ENCODE data around the gene BTD.

The BTD gene

GRCh38 chr3:15679306-15679705 is 77.8 kb downstream of the BTD start:
- H2BK15ac ChIP-seq (ENCODE audit: low read length): no peak overlapping the region
- H2BK12ac ChIP-seq (ENCODE audit: low read length): no peak overlapping the region
- H3K9me3 ChIP-seq (replicated peaks in 1 of 2; ENCODE audit: control insufficient read depth in 2 of 2, insufficient read depth in 1 of 2, low read depth in 1 of 2, low read length in 2 of 2): no peaks in the 10 kb centered on the region
- no peak overlapping the region for H3K4me3 ChIP-seq (ENCODE audit: low read length in 2 of 2)
- no peak overlapping the region for H4K8ac ChIP-seq (ENCODE audit: low read depth, low read length)
- no peaks in the 10 kb centered on the region for H3K79me1 ChIP-seq (ENCODE audit: low read depth, low read length)
- H2AK5ac ChIP-seq (ENCODE audit: low read depth, low read length): no peak overlapping the region
- H3K27ac ChIP-seq (replicated peaks; ENCODE audit: low read length): no peak overlapping the region
- no peak overlapping the region for H3K4ac ChIP-seq (ENCODE audit: low read length)
- WGBS, 2 donors (ENCODE audit: extremely low coverage in 2 of 2, insufficient read length in 2 of 2, insufficient replicate concordance in 1 of 2): no CpG with 5 or more reads among the region's 5 CpGs
- H4K91ac ChIP-seq (ENCODE audit: low read depth, low read length, poor library complexity): no peak overlapping the region
- H3K4me2 ChIP-seq (ENCODE audit: insufficient read depth, low read length, poor library complexity, severe bottlenecking): no peak overlapping the region
- no peak overlapping the region for H3K23ac ChIP-seq (ENCODE audit: low read depth, low read length, poor library complexity)
- no peak overlapping the region for H2AFZ ChIP-seq (ENCODE audit: low read length)
- H3K27me3 ChIP-seq (ENCODE audit: control insufficient read depth in 3 of 3, insufficient read depth in 3 of 3, low read depth in 1 of 3, low read length in 3 of 3): no peaks in the 10 kb centered on the region
- H2BK120ac ChIP-seq (ENCODE audit: low read depth, low read length): no peak overlapping the region
- H3K36me3 ChIP-seq (replicated peaks in 1 of 2; ENCODE audit: control insufficient read depth in 2 of 2, insufficient read depth in 2 of 2, low read length in 2 of 2): peaks cover 9 to 85% of the 10 kb centered on the region in 2 donors
- H2BK5ac ChIP-seq (ENCODE audit: low read length): no peak overlapping the region
- H3K4me1 ChIP-seq (ENCODE audit: control insufficient read depth in 2 of 2, insufficient read depth in 1 of 2, low read depth in 1 of 2, low read length in 2 of 2): no peaks in the 10 kb centered on the region
- H3K18ac ChIP-seq (ENCODE audit: low read length): no peak overlapping the region
- no peak for DNase-seq (ENCODE audit: low spot score)
- H3K9ac ChIP-seq (ENCODE audit: low read depth, low read length, poor library complexity): no peak overlapping the region
- H3K14ac ChIP-seq (ENCODE audit: low read length): no peak overlapping the region

GRCh38 chr3:15681668-15682067 is 80.1 kb downstream of the BTD start:
- H3K9ac ChIP-seq (ENCODE audit: low read depth, low read length, poor library complexity): no peak overlapping the region
- H3K4ac ChIP-seq (ENCODE audit: low read length): no peak overlapping the region
- H2BK5ac ChIP-seq (ENCODE audit: low read length): no peak overlapping the region
- no peaks in the 10 kb centered on the region for H3K4me1 ChIP-seq (ENCODE audit: control insufficient read depth in 2 of 2, insufficient read depth in 1 of 2, low read depth in 1 of 2, low read length in 2 of 2)
- no peak overlapping the region for H2BK120ac ChIP-seq (ENCODE audit: low read depth, low read length)
- no peak overlapping the region for H3K14ac ChIP-seq (ENCODE audit: low read length)
- H3K18ac ChIP-seq (ENCODE audit: low read length): no peak overlapping the region
- no CpG with 5 or more reads among the region's 2 CpGs for WGBS, 2 donors (ENCODE audit: extremely low coverage in 2 of 2, insufficient read length in 2 of 2, insufficient replicate concordance in 1 of 2)
- H3K4me3 ChIP-seq (ENCODE audit: low read length in 2 of 2): no peak overlapping the region
- no peak for DNase-seq (ENCODE audit: low spot score)
- no peaks in the 10 kb centered on the region for H3K9me3 ChIP-seq (replicated peaks in 1 of 2; ENCODE audit: control insufficient read depth in 2 of 2, insufficient read depth in 1 of 2, low read depth in 1 of 2, low read length in 2 of 2)
- no peaks in the 10 kb centered on the region for H3K27me3 ChIP-seq (ENCODE audit: control insufficient read depth in 3 of 3, insufficient read depth in 3 of 3, low read depth in 1 of 3, low read length in 3 of 3)
- peaks cover 10 to 86% of the 10 kb centered on the region in 2 donors for H3K36me3 ChIP-seq (replicated peaks in 1 of 2; ENCODE audit: control insufficient read depth in 2 of 2, insufficient read depth in 2 of 2, low read length in 2 of 2)
- no peak overlapping the region for H2AFZ ChIP-seq (ENCODE audit: low read length)
- no peak overlapping the region for H3K27ac ChIP-seq (replicated peaks; ENCODE audit: low read length)
- no peak overlapping the region for H4K8ac ChIP-seq (ENCODE audit: low read depth, low read length)
- no peak overlapping the region for H2BK12ac ChIP-seq (ENCODE audit: low read length)
- no peak overlapping the region for H3K23ac ChIP-seq (ENCODE audit: low read depth, low read length, poor library complexity)
- H3K4me2 ChIP-seq (ENCODE audit: insufficient read depth, low read length, poor library complexity, severe bottlenecking): no peak overlapping the region
- no peak overlapping the region for H2AK5ac ChIP-seq (ENCODE audit: low read depth, low read length)
- H2BK15ac ChIP-seq (ENCODE audit: low read length): no peak overlapping the region
- H4K91ac ChIP-seq (ENCODE audit: low read depth, low read length, poor library complexity): no peak overlapping the region
- H3K79me1 ChIP-seq (ENCODE audit: low read depth, low read length): no peaks in the 10 kb centered on the region

- no peak overlapping the region for H2BK15ac ChIP-seq (ENCODE audit: low read length)
- H3K9me3 ChIP-seq (replicated peaks in 1 of 2; ENCODE audit: control insufficient read depth in 2 of 2, insufficient read depth in 1 of 2, low read depth in 1 of 2, low read length in 2 of 2): no peaks in the 10 kb centered on the region
- H3K27me3 ChIP-seq (ENCODE audit: control insufficient read depth in 3 of 3, insufficient read depth in 3 of 3, low read depth in 1 of 3, low read length in 3 of 3): no peaks in the 10 kb centered on the region
- H3K9ac ChIP-seq (ENCODE audit: low read depth, low read length, poor library complexity): no peak overlapping the region
- no peak overlapping the region for H2BK120ac ChIP-seq (ENCODE audit: low read depth, low read length)
- no peak overlapping the region for H3K14ac ChIP-seq (ENCODE audit: low read length)
- no peak overlapping the region for H4K91ac ChIP-seq (ENCODE audit: low read depth, low read length, poor library complexity)
- no peak overlapping the region for H2BK12ac ChIP-seq (ENCODE audit: low read length)
- no peak overlapping the region for H4K8ac ChIP-seq (ENCODE audit: low read depth, low read length)
- no peak for DNase-seq (ENCODE audit: low spot score)
- H3K4me3 ChIP-seq (ENCODE audit: low read length in 2 of 2): no peak overlapping the region
- WGBS, 2 donors (ENCODE audit: extremely low coverage in 2 of 2, insufficient read length in 2 of 2, insufficient replicate concordance in 1 of 2): no CpG with 5 or more reads among the region's 3 CpGs
- no peak overlapping the region for H2AFZ ChIP-seq (ENCODE audit: low read length)
- no peaks in the 10 kb centered on the region for H3K4me1 ChIP-seq (ENCODE audit: control insufficient read depth in 2 of 2, insufficient read depth in 1 of 2, low read depth in 1 of 2, low read length in 2 of 2)
- H3K18ac ChIP-seq (ENCODE audit: low read length): no peak overlapping the region
- no peak overlapping the region for H2AK5ac ChIP-seq (ENCODE audit: low read depth, low read length)
- H3K23ac ChIP-seq (ENCODE audit: low read depth, low read length, poor library complexity): no peak overlapping the region
- H3K4me2 ChIP-seq (ENCODE audit: insufficient read depth, low read length, poor library complexity, severe bottlenecking): no peak overlapping the region
- no peak overlapping the region for H2BK5ac ChIP-seq (ENCODE audit: low read length)
- H3K4ac ChIP-seq (ENCODE audit: low read length): no peak overlapping the region
- H3K27ac ChIP-seq (replicated peaks; ENCODE audit: low read length): no peak overlapping the region
- H3K36me3 ChIP-seq (replicated peaks in 1 of 2; ENCODE audit: control insufficient read depth in 2 of 2, insufficient read depth in 2 of 2, low read length in 2 of 2): peaks cover 10 to 83% of the 10 kb centered on the region in 2 donors
- H3K79me1 ChIP-seq (ENCODE audit: low read depth, low read length): no peaks in the 10 kb centered on the region
Observed at GRCh38 chr3:15682561-15683185, 81.1 kb downstream of the BTD start.

DNA sequence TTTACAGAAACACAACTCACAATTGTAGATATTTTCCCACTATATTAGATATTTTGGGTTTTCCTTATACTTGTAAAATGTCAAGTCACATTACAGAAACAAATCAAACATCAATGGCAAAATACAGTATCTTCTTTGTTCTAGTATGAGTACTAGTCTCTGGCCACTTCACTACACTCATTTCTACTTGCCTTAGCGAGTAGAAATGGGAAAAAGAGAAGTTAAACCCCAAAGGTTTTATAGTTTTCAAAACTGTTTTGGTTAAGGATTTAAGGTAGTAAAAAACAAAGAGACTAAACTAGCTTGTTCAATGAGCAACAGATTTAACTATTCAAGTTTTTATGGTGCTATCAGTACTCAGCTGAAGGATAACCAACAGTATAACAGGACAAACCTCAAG is 81.7 kb downstream of the BTD start:
- no peak overlapping the region for H3K27ac ChIP-seq (replicated peaks; ENCODE audit: low read length)
- no peak overlapping the region for H2AFZ ChIP-seq (ENCODE audit: low read length)
- no peak for DNase-seq (ENCODE audit: low spot score)
- H3K4me3 ChIP-seq (ENCODE audit: low read length in 2 of 2): no peak overlapping the region
- no peak overlapping the region for H3K18ac ChIP-seq (ENCODE audit: low read length)
- no CpG with 5 or more reads among the region's 1 CpG for WGBS, 2 donors (ENCODE audit: extremely low coverage in 2 of 2, insufficient read length in 2 of 2, insufficient replicate concordance in 1 of 2)
- H4K91ac ChIP-seq (ENCODE audit: low read depth, low read length, poor library complexity): no peak overlapping the region
- H3K14ac ChIP-seq (ENCODE audit: low read length): no peak overlapping the region
- H3K4me2 ChIP-seq (ENCODE audit: insufficient read depth, low read length, poor library complexity, severe bottlenecking): no peak overlapping the region
- no peak overlapping the region for H4K8ac ChIP-seq (ENCODE audit: low read depth, low read length)
- no peaks in the 10 kb centered on the region for H3K9me3 ChIP-seq (replicated peaks in 1 of 2; ENCODE audit: control insufficient read depth in 2 of 2, insufficient read depth in 1 of 2, low read depth in 1 of 2, low read length in 2 of 2)
- no peaks in the 10 kb centered on the region for H3K79me1 ChIP-seq (ENCODE audit: low read depth, low read length)
- no peak overlapping the region for H2BK12ac ChIP-seq (ENCODE audit: low read length)
- H3K4me1 ChIP-seq (ENCODE audit: control insufficient read depth in 2 of 2, insufficient read depth in 1 of 2, low read depth in 1 of 2, low read length in 2 of 2): no peaks in the 10 kb centered on the region
- no peak overlapping the region for H2BK120ac ChIP-seq (ENCODE audit: low read depth, low read length)
- H2BK15ac ChIP-seq (ENCODE audit: low read length): no peak overlapping the region
- H3K27me3 ChIP-seq (ENCODE audit: control insufficient read depth in 3 of 3, insufficient read depth in 3 of 3, low read depth in 1 of 3, low read length in 3 of 3): no peaks in the 10 kb centered on the region
- H3K9ac ChIP-seq (ENCODE audit: low read depth, low read length, poor library complexity): no peak overlapping the region
- no peak overlapping the region for H2BK5ac ChIP-seq (ENCODE audit: low read length)
- H3K23ac ChIP-seq (ENCODE audit: low read depth, low read length, poor library complexity): no peak overlapping the region
- H2AK5ac ChIP-seq (ENCODE audit: low read depth, low read length): no peak overlapping the region
- no peak overlapping the region for H3K4ac ChIP-seq (ENCODE audit: low read length)
- peaks cover 10 to 83% of the 10 kb centered on the region in 2 donors for H3K36me3 ChIP-seq (replicated peaks in 1 of 2; ENCODE audit: control insufficient read depth in 2 of 2, insufficient read depth in 2 of 2, low read length in 2 of 2)
